ENCODE results near the gene IL23A.
"Not testable (repeated sequence)": the region's sequence is repeated elsewhere in the genome, so short reads cannot be mapped to it uniquely, and the experiment has no call there.

IL23A gene

DNA sequence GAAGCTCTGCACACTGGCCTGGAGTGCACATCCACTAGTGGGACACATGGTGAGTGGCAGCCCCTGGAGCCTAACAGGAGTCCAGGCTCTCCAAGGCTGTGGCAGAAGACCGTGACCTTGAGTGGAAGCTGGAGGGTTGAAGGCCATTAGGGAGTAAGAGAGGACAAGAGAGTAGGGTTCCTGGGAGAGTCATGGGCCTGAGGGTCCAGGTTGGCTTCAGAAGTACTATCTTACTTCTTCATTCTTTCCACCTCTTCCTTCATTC lies 406 bp downstream of the IL23A start:
- Histone ChIP-seq H3K9me2 (replicated peaks; ENCODE audit: control insufficient read depth, low read length) (no peaks in the 10 kb centered on the region), H3K4me2 (ENCODE audit: low read length) (peak overlapping the region; percentile 93), H3K36me3 (ENCODE audit: control insufficient read depth, low read length) (peaks cover 32% of the 10 kb centered on the region), H3K27ac (ENCODE audit: low read depth, low read length) (peak overlapping the region; percentile 88), H4K20me1 (ENCODE audit: control insufficient read depth, insufficient read depth, low read depth, low read length) (no peaks in the 10 kb centered on the region), H3K9me3 (ENCODE audit: control insufficient read depth, insufficient read depth, low read length) (no peaks in the 10 kb centered on the region), H3K4me3 (ENCODE audit: low read length) (peak overlapping the region; percentile 70), H3K4me1 (ENCODE audit: control insufficient read depth, low read length) (peaks cover 57% of the 10 kb centered on the region), H3K79me2 (ENCODE audit: control insufficient read depth, low read length) (peaks cover 12% of the 10 kb centered on the region), H3F3A (ENCODE audit: control insufficient read depth, insufficient read depth) (peaks cover 25% of the 10 kb centered on the region), H3K27me3 (ENCODE audit: control insufficient read depth, low read length) (no peaks in the 10 kb centered on the region)
- TF ChIP-seq, protein P1, sequence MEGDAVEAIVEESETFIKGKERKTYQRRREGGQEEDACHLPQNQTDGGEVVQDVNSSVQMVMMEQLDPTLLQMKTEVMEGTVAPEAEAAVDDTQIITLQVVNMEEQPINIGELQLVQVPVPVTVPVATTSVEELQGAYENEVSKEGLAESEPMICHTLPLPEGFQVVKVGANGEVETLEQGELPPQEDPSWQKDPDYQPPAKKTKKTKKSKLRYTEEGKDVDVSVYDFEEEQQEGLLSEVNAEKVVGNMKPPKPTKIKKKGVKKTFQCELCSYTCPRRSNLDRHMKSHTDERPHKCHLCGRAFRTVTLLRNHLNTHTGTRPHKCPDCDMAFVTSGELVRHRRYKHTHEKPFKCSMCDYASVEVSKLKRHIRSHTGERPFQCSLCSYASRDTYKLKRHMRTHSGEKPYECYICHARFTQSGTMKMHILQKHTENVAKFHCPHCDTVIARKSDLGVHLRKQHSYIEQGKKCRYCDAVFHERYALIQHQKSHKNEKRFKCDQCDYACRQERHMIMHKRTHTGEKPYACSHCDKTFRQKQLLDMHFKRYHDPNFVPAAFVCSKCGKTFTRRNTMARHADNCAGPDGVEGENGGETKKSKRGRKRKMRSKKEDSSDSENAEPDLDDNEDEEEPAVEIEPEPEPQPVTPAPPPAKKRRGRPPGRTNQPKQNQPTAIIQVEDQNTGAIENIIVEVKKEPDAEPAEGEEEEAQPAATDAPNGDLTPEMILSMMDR (IDR thresholded peaks at IDR 0.05; ENCODE audit: low read depth, low read length, poor library complexity, severe bottlenecking), result no peak
- TF ChIP-seq EZH2phosphoT487 (IDR thresholded peaks at IDR 0.05; ENCODE audit: borderline replicate concordance, low read length), result no peak

DNA sequence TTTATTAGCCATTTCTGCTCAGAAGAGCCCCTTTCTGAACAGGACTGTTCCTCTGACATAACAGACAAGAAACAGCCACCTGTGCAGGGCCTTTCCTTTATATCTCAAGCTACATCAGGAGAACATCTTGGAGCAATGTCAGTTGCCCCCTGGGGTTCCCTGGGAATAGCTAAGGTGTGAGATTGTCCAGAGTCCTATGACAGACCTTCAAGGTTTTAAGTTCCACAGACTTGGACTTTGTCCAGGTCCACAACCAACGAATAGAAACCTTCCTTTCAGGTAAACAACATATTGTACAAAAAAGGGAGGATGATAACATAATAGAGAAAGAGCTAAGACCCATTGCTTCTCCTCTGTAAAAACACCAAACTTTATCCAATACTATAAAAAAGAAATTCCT lies 2.9 kb downstream of the IL23A start:
- peaks cover 6% of the 10 kb centered on the region; the same call in 1 of the 2 replicates for H3K79me2 ChIP-seq (ENCODE audit: control insufficient read depth, low read length)
- no peaks in the 10 kb centered on the region for H3K9me3 ChIP-seq (ENCODE audit: control insufficient read depth, insufficient read depth, low read length)
- no peaks in the 10 kb centered on the region for H3K27me3 ChIP-seq (ENCODE audit: control insufficient read depth, low read length)
- 0 out of 2 replicates have a peak overlapping the region, but pooled peaks have one; percentile 16 for H3K27ac ChIP-seq (ENCODE audit: low read depth, low read length)
- peaks cover 35% of the 10 kb centered on the region for H3K4me1 ChIP-seq (ENCODE audit: control insufficient read depth, low read length)
- no peaks in the 10 kb centered on the region for H4K20me1 ChIP-seq (ENCODE audit: control insufficient read depth, insufficient read depth, low read depth, low read length)
- H3K4me2 ChIP-seq (ENCODE audit: low read length), result no peak overlapping the region
- TF ChIP-seq EZH2phosphoT487 (IDR thresholded peaks at IDR 0.05; ENCODE audit: borderline replicate concordance, low read length), result no peak
- TF ChIP-seq, protein P1 (IDR thresholded peaks at IDR 0.05; ENCODE audit: low read depth, low read length, poor library complexity, severe bottlenecking), result no peak
- H3K9me2 ChIP-seq (replicated peaks; ENCODE audit: control insufficient read depth, low read length), result no peaks in the 10 kb centered on the region
- peaks cover 38% of the 10 kb centered on the region for H3K36me3 ChIP-seq (ENCODE audit: control insufficient read depth, low read length)
- peaks cover 20% of the 10 kb centered on the region for H3F3A ChIP-seq (ENCODE audit: control insufficient read depth, insufficient read depth)
- no peak overlapping the region for H3K4me3 ChIP-seq (ENCODE audit: low read length)

DNA sequence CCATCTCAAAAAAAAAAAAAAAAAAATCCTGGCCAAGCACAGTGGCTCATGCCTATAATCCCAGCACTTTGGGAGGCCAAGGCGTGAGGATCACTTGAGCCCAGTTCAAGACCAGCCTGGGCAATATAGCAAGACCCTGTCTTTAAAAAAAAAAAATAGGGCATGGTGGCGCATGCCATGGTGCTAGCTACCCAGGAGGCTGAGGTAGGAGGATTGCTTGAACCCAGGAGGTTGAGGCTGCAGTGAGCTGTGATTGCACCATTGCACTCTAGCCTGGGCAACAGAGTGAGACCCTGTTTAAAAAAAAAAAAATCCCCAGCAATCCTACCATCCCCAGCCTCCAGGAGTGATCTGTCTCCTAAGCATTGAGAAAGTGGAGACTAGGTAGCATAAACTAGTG lies 3.6 kb downstream of the IL23A start:
- Histone ChIP-seq H3F3A (ENCODE audit: control insufficient read depth, insufficient read depth) (peaks cover 17% of the 10 kb centered on the region), H3K4me1 (ENCODE audit: control insufficient read depth, low read length) (peaks cover 28% of the 10 kb centered on the region), H3K36me3 (ENCODE audit: control insufficient read depth, low read length) (peaks cover 43% of the 10 kb centered on the region)
- H3K4me3 ChIP-seq (ENCODE audit: low read length); H3K27ac ChIP-seq (ENCODE audit: low read depth, low read length); H3K27me3 ChIP-seq (ENCODE audit: control insufficient read depth, low read length); H3K4me2 ChIP-seq (ENCODE audit: low read length); H3K9me3 ChIP-seq (ENCODE audit: control insufficient read depth, insufficient read depth, low read length); H3K79me2 ChIP-seq (ENCODE audit: control insufficient read depth, low read length); H4K20me1 ChIP-seq (ENCODE audit: control insufficient read depth, insufficient read depth, low read depth, low read length); H3K9me2 ChIP-seq (replicated peaks; ENCODE audit: control insufficient read depth, low read length): not testable (repeated sequence)

DNA sequence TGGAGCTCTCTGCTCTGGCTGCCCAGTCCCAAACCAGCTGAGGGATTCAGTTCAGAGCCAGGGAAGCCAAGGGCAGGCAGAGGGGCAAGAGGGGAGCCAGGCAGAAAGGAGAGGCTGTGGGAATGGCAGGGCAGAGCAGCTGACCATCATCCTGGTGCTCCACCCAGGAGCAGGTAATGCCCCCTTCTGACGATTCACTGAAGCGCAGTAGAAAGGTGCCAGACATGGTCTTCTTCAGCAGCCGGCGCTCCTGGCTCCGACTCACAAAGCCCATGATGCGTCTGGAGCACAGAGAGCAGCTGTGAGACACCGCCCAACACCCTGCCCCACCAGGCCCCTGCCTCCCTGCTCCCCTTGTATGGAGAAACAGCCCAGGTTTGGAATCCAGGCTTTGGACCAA lies 8.0 kb downstream of the IL23A start:
- H3K9me2 ChIP-seq (replicated peaks; ENCODE audit: control insufficient read depth, low read length), result no peaks in the 10 kb centered on the region
- TF ChIP-seq, protein P1 (IDR thresholded peaks at IDR 0.05; ENCODE audit: low read depth, low read length, poor library complexity, severe bottlenecking), result peak; percentile 19
- TF ChIP-seq EZH2phosphoT487 (IDR thresholded peaks at IDR 0.05; ENCODE audit: borderline replicate concordance, low read length), result no peak
- no peaks in the 10 kb centered on the region for H3K9me3 ChIP-seq (ENCODE audit: control insufficient read depth, insufficient read depth, low read length)
- no peak overlapping the region for H3K4me2 ChIP-seq (ENCODE audit: low read length)
- peaks cover 70% of the 10 kb centered on the region for H3K36me3 ChIP-seq (ENCODE audit: control insufficient read depth, low read length)
- H3K4me1 ChIP-seq (ENCODE audit: control insufficient read depth, low read length), result no peaks in the 10 kb centered on the region
- no peaks in the 10 kb centered on the region for H4K20me1 ChIP-seq (ENCODE audit: control insufficient read depth, insufficient read depth, low read depth, low read length)
- no peak overlapping the region for H3K4me3 ChIP-seq (ENCODE audit: low read length)
- no peaks in the 10 kb centered on the region for H3K79me2 ChIP-seq (ENCODE audit: control insufficient read depth, low read length)
- no peaks in the 10 kb centered on the region for H3K27me3 ChIP-seq (ENCODE audit: control insufficient read depth, low read length)
- no peak overlapping the region for H3K27ac ChIP-seq (ENCODE audit: low read depth, low read length)
- H3F3A ChIP-seq (ENCODE audit: control insufficient read depth, insufficient read depth), result no peaks in the 10 kb centered on the region; the same call in 1 of the 2 replicates

DNA sequence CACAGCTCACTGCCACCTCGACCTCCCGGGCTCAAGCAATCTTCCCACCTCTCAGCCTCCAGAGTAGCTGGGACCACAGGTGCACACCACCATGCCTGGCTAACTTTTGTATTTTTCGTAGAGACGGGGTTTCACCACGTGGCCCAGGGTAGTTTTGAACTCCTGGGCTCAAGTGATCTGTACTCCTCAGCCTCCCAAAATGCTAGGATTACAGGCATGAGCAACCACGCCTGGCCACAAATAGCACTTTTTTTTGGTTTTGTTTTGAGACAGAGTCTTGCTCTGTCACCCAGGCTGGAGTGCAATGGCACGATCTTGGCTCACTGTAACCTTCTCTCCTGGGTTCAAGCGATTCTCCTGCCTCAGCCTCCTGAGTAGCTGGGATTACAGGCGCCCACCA lies 8.6 kb downstream of the IL23A start:
- H3K79me2 ChIP-seq (ENCODE audit: control insufficient read depth, low read length); H3K4me2 ChIP-seq (ENCODE audit: low read length); H3K9me2 ChIP-seq (replicated peaks; ENCODE audit: control insufficient read depth, low read length); H3K27ac ChIP-seq (ENCODE audit: low read depth, low read length); H3F3A ChIP-seq (ENCODE audit: control insufficient read depth, insufficient read depth); H3K27me3 ChIP-seq (ENCODE audit: control insufficient read depth, low read length); H4K20me1 ChIP-seq (ENCODE audit: control insufficient read depth, insufficient read depth, low read depth, low read length); H3K9me3 ChIP-seq (ENCODE audit: control insufficient read depth, insufficient read depth, low read length); H3K4me3 ChIP-seq (ENCODE audit: low read length); H3K4me1 ChIP-seq (ENCODE audit: control insufficient read depth, low read length): not testable (repeated sequence)
- H3K36me3 ChIP-seq (ENCODE audit: control insufficient read depth, low read length), result peaks cover 69% of the 10 kb centered on the region
